ENCODE data around the gene TANGO6. TPM values are rescaled to one million over a fixed set of nuclear protein-coding genes. Genes with fewer than 3 reads are reported as not detected.

Gene TANGO6
- total and polyA plus RNA-seq, 2 donors from 2014 or later = 4.5 to 20.6 TPM

GRCh38 chr16:68907781-68908181 is 64.5 kb downstream of the TANGO6 start:
- FAIRE-seq = no peak
- Histone ChIP-seq H3K9ac (ENCODE audit: low read length in 3 of 3) (no peak overlapping the region), H3K36me3 (ENCODE audit: control insufficient read depth in 2 of 3, insufficient read depth in 3 of 3, low read length in 3 of 3) (peaks cover 0 to 6% (median 0%) of the 10 kb centered on the region in 3 donors), H3K27me3 (ENCODE audit: control insufficient read depth, insufficient read depth, low read length) (no peaks in the 10 kb centered on the region), H3K4me3 (ENCODE audit: low read length in 3 of 3) (no peak overlapping the region), H3K27ac (ENCODE audit: low read depth in 2 of 2, low read length in 2 of 2) (no peak overlapping the region), H3K4me1 (ENCODE audit: control insufficient read depth in 2 of 3, insufficient read depth in 2 of 3, low read depth in 1 of 3, low read length in 3 of 3) (no peaks in the 10 kb centered on the region), H3K9me3 (ENCODE audit: control insufficient read depth in 2 of 3, insufficient read depth in 1 of 3, low read length in 3 of 3) (no peaks in the 10 kb centered on the region)
- intact Hi-C loops (cut with DNase I) = no loop called here
- TF ChIP-seq CTCF (IDR thresholded peaks at IDR 0.05; ENCODE audit: borderline replicate concordance, extremely low read depth, insufficient read depth) = no peak
- DNase-seq = no peak

- Histone ChIP-seq H3K4me3 (ENCODE audit: low read length in 3 of 3) (no peak overlapping the region), H3K36me3 (ENCODE audit: control insufficient read depth in 2 of 3, insufficient read depth in 3 of 3, low read length in 3 of 3) (peaks cover 0 to 6% (median 0%) of the 10 kb centered on the region in 3 donors), H3K9ac (ENCODE audit: low read length in 3 of 3) (no peak overlapping the region), H3K27ac (ENCODE audit: low read depth in 2 of 2, low read length in 2 of 2) (no peak overlapping the region), H3K27me3 (ENCODE audit: control insufficient read depth, insufficient read depth, low read length) (no peaks in the 10 kb centered on the region), H3K9me3 (ENCODE audit: control insufficient read depth in 2 of 3, insufficient read depth in 1 of 3, low read length in 3 of 3) (no peaks in the 10 kb centered on the region), H3K4me1 (ENCODE audit: control insufficient read depth in 2 of 3, insufficient read depth in 2 of 3, low read depth in 1 of 3, low read length in 3 of 3) (no peaks in the 10 kb centered on the region)
- intact Hi-C loops (cut with DNase I) = no loop called here
- FAIRE-seq (no peak), DNase-seq (no peak)
- no peak for TF ChIP-seq CTCF (IDR thresholded peaks at IDR 0.05; ENCODE audit: borderline replicate concordance, extremely low read depth, insufficient read depth)
Observed at GRCh38 chr16:68909099-68909733, 65.9 kb downstream of the TANGO6 start.

GRCh38 chr16:68910051-68910450 is 66.7 kb downstream of the TANGO6 start:
- no peaks in the 10 kb centered on the region for H3K4me1 ChIP-seq (ENCODE audit: control insufficient read depth in 2 of 3, insufficient read depth in 2 of 3, low read depth in 1 of 3, low read length in 3 of 3)
- FAIRE-seq = no peak
- H3K27me3 ChIP-seq (ENCODE audit: control insufficient read depth, insufficient read depth, low read length) = no peaks in the 10 kb centered on the region
- peak in 1 of 5 donors; percentile 21 for DNase-seq
- intact Hi-C loops (cut with DNase I) = no loop called here
- H3K36me3 ChIP-seq (ENCODE audit: control insufficient read depth in 2 of 3, insufficient read depth in 3 of 3, low read length in 3 of 3) = peaks cover 0 to 6% (median 0%) of the 10 kb centered on the region in 3 donors
- H3K4me3 ChIP-seq (ENCODE audit: low read length in 3 of 3) = no peak overlapping the region
- no peaks in the 10 kb centered on the region for H3K9me3 ChIP-seq (ENCODE audit: control insufficient read depth in 2 of 3, insufficient read depth in 1 of 3, low read length in 3 of 3)
- TF ChIP-seq CTCF (IDR thresholded peaks at IDR 0.05; ENCODE audit: borderline replicate concordance, extremely low read depth, insufficient read depth) = no peak
- H3K27ac ChIP-seq (ENCODE audit: low read depth in 2 of 2, low read length in 2 of 2) = no peak overlapping the region
- H3K9ac ChIP-seq (ENCODE audit: low read length in 3 of 3) = no peak overlapping the region

GRCh38 chr16:68915589-68915988 is 72.3 kb downstream of the TANGO6 start:
- Histone ChIP-seq H3K27me3 (ENCODE audit: control insufficient read depth, insufficient read depth, low read length) (no peaks in the 10 kb centered on the region), H3K4me3 (ENCODE audit: low read length in 3 of 3) (no peak overlapping the region), H3K9me3 (ENCODE audit: control insufficient read depth in 2 of 3, insufficient read depth in 1 of 3, low read length in 3 of 3) (no peaks in the 10 kb centered on the region), H3K27ac (ENCODE audit: low read depth in 2 of 2, low read length in 2 of 2) (no peak overlapping the region), H3K36me3 (ENCODE audit: control insufficient read depth in 2 of 3, insufficient read depth in 3 of 3, low read length in 3 of 3) (peaks cover 0 to 10% (median 10%) of the 10 kb centered on the region in 3 donors), H3K4me1 (ENCODE audit: control insufficient read depth in 2 of 3, insufficient read depth in 2 of 3, low read depth in 1 of 3, low read length in 3 of 3) (no peaks in the 10 kb centered on the region), H3K9ac (ENCODE audit: low read length in 3 of 3) (no peak overlapping the region)
- intact Hi-C loops (cut with DNase I) = no loop called here
- TF ChIP-seq CTCF (IDR thresholded peaks at IDR 0.05; ENCODE audit: borderline replicate concordance, extremely low read depth, insufficient read depth) = no peak
- DNase-seq = no peak
- FAIRE-seq = no peak
